PC-3 (cell line): ENCODE results near the gene METAP2. TPM values are rescaled to one million over a fixed set of nuclear protein-coding genes. Genes with fewer than 3 reads are reported as not detected.

Source experiments
- ATAC-seq: fragments of 200-7000 bp; cut with Tn5 transposase; 2 replicates; pipeline ENCODE4 v1.9.1; 2020; ENCODE audit warnings: mild to moderate bottlenecking, moderate library complexity
- BruUV-seq: library from RNA; stranded (reverse); fragments of 400-500 nt; replicated peaks from 2 replicates; lab custom pipeline; 2021; lab: Mats Ljungman, UMichigan
- CTCF ChIA-PET: fragments of 300-600 bp; sonication (Branson Sonifier 250); formaldehyde crosslinking; loops from one replicate; lab custom pipeline; 2022; ENCODE audit warnings: antibody characterized with exemption; lab: Charles Lee
- POLR2A ChIA-PET: fragments of 300-600 bp; sonication (Branson Sonifier 250); formaldehyde crosslinking; loops from one replicate; lab custom pipeline; 2022; ENCODE audit warnings: antibody characterized with exemption; ENCODE audit not compliant: unreplicated experiment; lab: Charles Lee
- DNase-seq: peaks from one replicate; pipeline ENCODE4 v3.0.0-alpha.2; 2015
- H2AFZ ChIP-seq: fragments of 300-600 bp; sonication (generic); 2 replicates; pipeline ENCODE4 v1.6.0; 2016; ENCODE audit warnings: antibody characterized with exemption, low read length
- H3F3A ChIP-seq: fragments of 300-600 bp; sonication (generic); one replicate; pipeline ENCODE4 v1.6.0; 2017; ENCODE audit warnings: antibody characterized with exemption, low read length, control low read depth, mild to moderate bottlenecking; ENCODE audit not compliant: unreplicated experiment
- H3K27ac ChIP-seq: fragments of 300-600 bp; sonication (generic); 2 replicates; pipeline ENCODE4 v1.5.1; 2016; ENCODE audit warnings: mild to moderate bottlenecking, low read length
- H3K27me3 ChIP-seq: fragments of 300-600 bp; sonication (generic); 2 replicates; pipeline ENCODE4 v1.6.1; 2016; ENCODE audit warnings: low read length, mixed read lengths
- H3K36me3 ChIP-seq: fragments of 300-600 bp; sonication (generic); 2 replicates; pipeline ENCODE4 v1.6.1; 2016; ENCODE audit warnings: low read depth, mixed run types, low read length, mixed read lengths
- H3K4me1 ChIP-seq: fragments of 300-600 bp; sonication (generic); 2 replicates; pipeline ENCODE4 v1.5.1; 2016; ENCODE audit warnings: low read length; ENCODE audit not compliant: insufficient read depth
- H3K4me2 ChIP-seq: fragments of 300-600 bp; sonication (generic); 2 replicates; pipeline ENCODE4 v1.6.0; 2016; ENCODE audit warnings: low read length
- H3K4me3 ChIP-seq: fragments of 300-600 bp; sonication (generic); 2 replicates; pipeline ENCODE4 v1.5.1; 2016; ENCODE audit warnings: mild to moderate bottlenecking, low read length, mixed read lengths
- H3K79me2 ChIP-seq: fragments of 300-600 bp; sonication (generic); 2 replicates; pipeline ENCODE4 v1.6.1; 2017; ENCODE audit warnings: low read length, mixed read lengths
- H3K9ac ChIP-seq: fragments of 300-600 bp; sonication (generic); 2 replicates; pipeline ENCODE4 v1.6.0; 2016; ENCODE audit warnings: mild to moderate bottlenecking, low read length
- H3K9me2 ChIP-seq: fragments of 300-600 bp; sonication (generic); replicated peaks from 2 replicates; pipeline ENCODE4 v1.6.1; 2016; ENCODE audit warnings: mixed run types, low read length, mixed read lengths
- H3K9me3 ChIP-seq: fragments of 300-600 bp; sonication (generic); 2 replicates; pipeline ENCODE4 v1.6.1; 2016; ENCODE audit warnings: low read length, mixed read lengths
- H4K20me1 ChIP-seq: fragments of 300-600 bp; sonication (generic); 2 replicates; pipeline ENCODE4 v1.6.1; 2016; ENCODE audit warnings: low read length, mixed read lengths
- CTCF ChIP-seq: fragments of 300-600 bp; sonication (generic); conservative IDR thresholded peaks from 2 replicates; pipeline ENCODE4 v1.5.1; 2017; ENCODE audit warnings: antibody characterized with exemption, low read depth, mild to moderate bottlenecking, low read length
- EZH2 ChIP-seq: fragments of 300-600 bp; sonication (generic); IDR thresholded peaks from one replicate; pipeline ENCODE4 v1.6.1; 2017; ENCODE audit warnings: antibody characterized with exemption, mild to moderate bottlenecking, low read length; ENCODE audit not compliant: unreplicated experiment
- EZH2phosphoT487 ChIP-seq: fragments of 300-600 bp; sonication (generic); IDR thresholded peaks from 2 replicates; pipeline ENCODE4 v1.6.1; 2018; ENCODE audit warnings: mild to moderate bottlenecking, antibody characterized with exemption, low read length, borderline replicate concordance
- intact Hi-C: fragments of 100-400 bp; cut with micrococcal nuclease; formaldehyde crosslinking; loops from 2 replicates; pipeline ENCODE4 v1.9.0; 2023
- total RNA-seq: library from RNA; depleted of rRNA; stranded (reverse); fragments of >200 nt; gene quantifications from 2 replicates; pipeline ENCODE4 v1.2.3, GENCODE V29; 2014

METAP2 gene
- total RNA-seq, 1 experiment from 2014 or later = 79.2 TPM

DNA sequence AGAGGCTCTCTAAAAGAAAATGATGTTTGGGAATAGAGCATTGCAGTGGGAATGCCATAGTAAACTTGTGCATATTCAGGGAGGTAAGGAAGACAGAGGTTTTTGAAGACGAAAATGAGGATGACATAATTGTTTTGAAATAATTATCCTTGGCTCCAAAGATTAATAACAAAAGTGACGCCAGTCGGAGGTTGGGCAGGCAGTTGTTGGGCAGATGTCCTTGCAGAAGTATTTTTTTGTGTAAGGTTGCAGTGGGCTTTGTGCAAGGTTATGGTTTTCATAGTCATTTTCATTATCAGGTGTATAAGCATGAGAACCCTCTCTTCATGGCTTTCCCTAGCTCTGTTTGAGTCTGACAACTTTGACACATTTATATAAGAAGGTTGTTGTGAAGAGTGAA lies 35.3 kb downstream of the METAP2 start:
- BruUV-seq = no TSS peak
- CTCF ChIA-PET = no interaction called here
- Histone ChIP-seq H3K4me3 (no peak overlapping the region), H4K20me1 (no peaks in the 10 kb centered on the region), H3F3A (no peaks in the 10 kb centered on the region), H3K27me3 (no peaks in the 10 kb centered on the region), H3K9me3 (no peaks in the 10 kb centered on the region), H3K4me2 (no peak overlapping the region), H3K79me2 (no peaks in the 10 kb centered on the region), H3K36me3 (peaks cover 66% of the 10 kb centered on the region), H3K27ac (no peak overlapping the region), H3K9me2 (no peaks in the 10 kb centered on the region), H3K9ac (no peak overlapping the region), H2AFZ (no peak overlapping the region), H3K4me1 (no peaks in the 10 kb centered on the region)
- DNase-seq (no peak), ATAC-seq (no peak)
- intact Hi-C loops = no loop called here
- TF ChIP-seq CTCF (no peak), EZH2 (no peak), EZH2phosphoT487 (no peak)
- POLR2A ChIA-PET = no interaction called here

DNA sequence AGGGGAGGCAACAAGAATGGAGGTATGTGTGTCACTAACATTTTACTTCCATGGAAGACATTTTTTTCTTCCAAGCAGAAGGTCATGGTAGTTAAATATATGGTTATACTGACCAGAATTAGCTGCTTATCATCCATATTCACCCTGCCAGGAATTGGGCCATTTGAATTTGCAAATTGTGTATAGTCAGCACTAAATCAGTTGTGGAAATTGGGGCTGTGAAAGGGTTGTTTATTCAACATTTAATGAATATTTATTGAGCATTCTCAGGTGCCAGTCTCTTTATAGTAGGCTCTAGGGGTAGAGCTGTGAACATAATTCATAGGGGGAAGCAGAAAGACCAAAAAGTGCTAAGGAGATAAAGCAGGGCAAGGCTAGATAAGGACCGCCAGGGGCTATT lies 38.0 kb downstream of the METAP2 start:
- Histone ChIP-seq H2AFZ (no peak overlapping the region), H3K36me3 (peaks cover 62% of the 10 kb centered on the region), H4K20me1 (no peaks in the 10 kb centered on the region), H3K27me3 (no peaks in the 10 kb centered on the region), H3K4me3 (no peak overlapping the region), H3K27ac (no peak overlapping the region), H3F3A (peaks cover under 1% of the 10 kb centered on the region), H3K9me2 (no peaks in the 10 kb centered on the region), H3K4me1 (no peaks in the 10 kb centered on the region), H3K9me3 (no peaks in the 10 kb centered on the region), H3K9ac (no peak overlapping the region), H3K4me2 (no peak overlapping the region), H3K79me2 (no peaks in the 10 kb centered on the region)
- intact Hi-C loops = no loop called here
- no peak for TF ChIP-seq EZH2phosphoT487
- no peak for TF ChIP-seq CTCF
- DNase-seq (no peak), ATAC-seq (no peak)
- CTCF ChIA-PET = no interaction called here
- POLR2A ChIA-PET = no interaction called here
- no TSS peak for BruUV-seq

- Histone ChIP-seq H3K9ac (no peak overlapping the region), H3K4me3 (no peak overlapping the region), H3K27me3 (no peaks in the 10 kb centered on the region), H3K9me2 (no peaks in the 10 kb centered on the region), H3K79me2 (no peaks in the 10 kb centered on the region), H4K20me1 (no peaks in the 10 kb centered on the region), H3K4me2 (no peak overlapping the region), H3K36me3 (peaks cover 53% of the 10 kb centered on the region), H3K27ac (no peak overlapping the region), H3K9me3 (no peaks in the 10 kb centered on the region), H3F3A (peaks cover 3% of the 10 kb centered on the region), H2AFZ (no peak overlapping the region), H3K4me1 (no peaks in the 10 kb centered on the region)
- ChIA-PET CTCF (no interaction called here), POLR2A (no interaction called here)
- TF ChIP-seq CTCF = no peak
- TF ChIP-seq EZH2 = no peak
- no peak for TF ChIP-seq EZH2phosphoT487
- BruUV-seq = no TSS peak
- DNase-seq (no peak), ATAC-seq (no peak)
- intact Hi-C loops = no loop called here
Observed at GRCh38 chr12:95513599-95513998, 39.6 kb downstream of the METAP2 start.
